NCI-H345 treated with DMSO at 0.1 percent for 48 hours (cell line): Measurements from ENCODE around the gene TMUB2.
"Not testable (repeated sequence)": the region's sequence is repeated elsewhere in the genome, so short reads cannot be mapped to it uniquely, and the experiment has no call there.

Experiments used
- DNase-seq: peaks from one replicate; lab custom pipeline; 2025; ENCODE audit not compliant: unreplicated experiment; lab: John Stamatoyannopoulos, UW

Gene TMUB2

GRCh38 chr17:44218344-44219107 lies 31.8 kb downstream of the TMUB2 start:
- DNase-seq, result peak; percentile 59

GRCh38 chr17:44219108-44219615 lies 32.4 kb downstream of the TMUB2 start:
- no peak for DNase-seq

DNA sequence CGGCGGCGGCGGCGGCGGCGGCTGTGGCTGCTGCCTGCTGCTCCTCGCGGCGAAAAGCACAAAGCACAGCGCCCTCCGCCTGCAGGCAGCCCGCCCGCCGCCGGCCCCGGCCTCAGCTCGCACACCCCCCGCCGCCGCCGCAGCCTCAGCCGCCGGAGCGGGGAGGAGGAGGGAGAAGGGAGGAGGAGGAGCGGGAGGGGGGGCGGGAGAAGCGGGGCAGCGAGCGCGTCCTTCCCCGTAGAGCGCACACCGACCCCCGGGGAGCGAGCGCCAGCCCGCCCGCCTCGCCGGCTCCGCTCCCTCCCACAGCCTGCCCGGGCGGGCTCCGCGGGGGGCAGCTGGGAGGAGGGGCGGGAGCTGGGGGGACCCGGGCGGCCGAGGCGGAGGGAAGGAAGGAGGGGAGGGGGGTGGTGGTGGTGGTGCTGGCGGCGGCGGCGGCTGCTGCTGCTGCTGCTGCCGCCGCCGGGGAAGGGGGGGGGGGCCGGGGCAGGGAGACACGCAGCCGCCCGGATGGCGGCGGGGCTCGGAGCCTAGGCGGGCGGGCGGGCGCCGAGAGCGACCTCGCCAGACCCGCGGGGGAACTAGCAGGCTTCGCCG lies 32.9 kb downstream of the TMUB2 start, which contains the start of gene UBTF:
UBTF (minus strand) TSS at position 60 of the 597 bp plus-strand sequence. CDS start 1,446 bp downstream, outside the sequence.
- peak; percentile 50 for DNase-seq

- peak; percentile 13 for DNase-seq
Observed at GRCh38 chr17:44220213-44221083, 33.7 kb downstream of the TMUB2 start.

GRCh38 chr17:44221084-44221861 lies 34.5 kb downstream of the TMUB2 start:
- peak; percentile 59 for DNase-seq

- no peak for DNase-seq
Observed at GRCh38 chr17:44221862-44222111, 35.0 kb downstream of the TMUB2 start.

DNA sequence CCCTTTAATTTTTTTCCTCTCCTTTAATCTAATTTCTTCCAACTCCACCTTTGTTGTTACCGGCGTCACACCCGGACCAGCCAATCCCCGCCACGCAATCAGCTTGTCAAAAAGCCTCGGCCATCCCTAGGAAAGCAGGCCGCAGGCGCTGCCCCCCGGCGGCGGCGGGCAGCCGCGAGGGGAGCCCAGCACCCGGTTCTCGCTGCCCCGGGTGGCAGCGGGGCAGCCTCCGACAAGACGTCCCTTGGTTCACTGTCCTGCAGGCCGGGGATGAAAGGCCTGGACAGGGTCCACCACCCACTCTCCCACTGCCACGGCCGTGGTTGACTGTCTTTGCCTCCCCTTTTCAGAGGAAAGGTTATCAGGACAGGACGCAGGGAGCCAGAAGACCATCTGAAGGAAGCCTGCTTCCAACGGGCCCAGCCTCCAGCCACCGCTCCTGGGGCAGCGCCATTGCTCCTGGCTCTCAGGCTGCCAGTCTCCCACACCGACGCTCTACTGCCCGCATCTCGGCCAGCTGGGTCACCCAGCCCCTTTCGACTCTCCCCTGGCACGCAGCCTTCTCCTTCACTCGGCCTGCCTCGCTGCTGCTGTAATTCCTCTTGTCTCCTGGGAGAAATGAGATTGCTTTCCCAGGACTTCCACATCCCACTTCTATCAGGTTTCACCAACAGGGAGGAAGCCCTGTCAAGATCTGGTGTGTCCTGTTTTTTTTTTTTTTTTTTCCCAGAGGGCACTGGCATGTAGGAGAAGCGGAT lies 35.5 kb downstream of the TMUB2 start:
- peak; percentile 74 for DNase-seq

- DNase-seq, result no peak
Observed at GRCh38 chr17:44223541-44224071, 36.8 kb downstream of the TMUB2 start.

DNA sequence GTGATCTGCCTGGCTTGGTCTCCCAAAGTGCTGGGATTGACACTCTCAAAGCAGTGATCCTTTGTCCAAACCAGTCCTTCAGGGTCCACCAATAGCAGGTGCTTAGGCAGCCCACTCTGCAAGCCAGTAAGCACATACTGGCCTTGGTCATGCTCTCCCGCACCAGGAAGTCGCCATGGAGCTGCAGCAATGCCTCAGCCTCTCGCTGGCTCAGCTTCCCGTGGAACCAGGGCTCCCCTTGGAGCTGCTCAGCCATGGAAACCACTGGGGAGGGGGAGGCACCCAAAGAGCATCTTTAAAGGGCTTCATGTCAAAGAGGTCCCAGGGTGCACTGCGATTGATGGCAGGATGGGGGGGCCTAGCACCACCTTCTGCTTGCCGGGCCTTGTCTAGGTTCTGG lies 42.3 kb downstream of the TMUB2 start:
- DNase-seq, result no peak

GRCh38 chr17:44230140-44230539 lies 43.4 kb downstream of the TMUB2 start:
- no peak for DNase-seq

- no peak for DNase-seq
Observed at GRCh38 chr17:44232061-44232460, 45.3 kb downstream of the TMUB2 start.

- no peak for DNase-seq
Observed at GRCh38 chr17:44233582-44233981, 46.8 kb downstream of the TMUB2 start.

- DNase-seq, result no peak
Observed at GRCh38 chr17:44235583-44235936, 48.8 kb downstream of the TMUB2 start.

GRCh38 chr17:44236444-44236991 lies 49.7 kb downstream of the TMUB2 start:
- DNase-seq, result no peak

DNA sequence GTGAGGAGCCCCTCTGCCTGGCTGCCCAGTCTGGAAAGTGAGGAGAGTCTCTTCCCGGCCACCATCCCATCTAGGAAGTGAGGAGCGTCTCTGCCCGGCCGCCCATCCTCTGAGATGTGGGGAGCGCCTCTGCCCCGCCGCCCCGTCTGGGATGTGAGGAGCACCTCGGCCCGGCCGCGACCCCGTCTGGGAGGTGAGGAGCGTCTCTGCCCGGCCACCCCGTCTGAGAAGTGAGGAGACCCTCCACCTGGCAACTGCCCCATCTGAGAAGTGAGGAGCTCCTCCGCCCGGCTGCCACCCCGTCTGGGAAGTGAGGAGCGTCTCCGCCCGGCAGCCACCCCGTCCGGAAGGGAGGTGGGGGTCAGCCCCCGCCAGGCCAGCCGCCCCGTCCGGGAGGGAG lies 51.1 kb downstream of the TMUB2 start:
- DNase-seq, result not testable (repeated sequence)

DNA sequence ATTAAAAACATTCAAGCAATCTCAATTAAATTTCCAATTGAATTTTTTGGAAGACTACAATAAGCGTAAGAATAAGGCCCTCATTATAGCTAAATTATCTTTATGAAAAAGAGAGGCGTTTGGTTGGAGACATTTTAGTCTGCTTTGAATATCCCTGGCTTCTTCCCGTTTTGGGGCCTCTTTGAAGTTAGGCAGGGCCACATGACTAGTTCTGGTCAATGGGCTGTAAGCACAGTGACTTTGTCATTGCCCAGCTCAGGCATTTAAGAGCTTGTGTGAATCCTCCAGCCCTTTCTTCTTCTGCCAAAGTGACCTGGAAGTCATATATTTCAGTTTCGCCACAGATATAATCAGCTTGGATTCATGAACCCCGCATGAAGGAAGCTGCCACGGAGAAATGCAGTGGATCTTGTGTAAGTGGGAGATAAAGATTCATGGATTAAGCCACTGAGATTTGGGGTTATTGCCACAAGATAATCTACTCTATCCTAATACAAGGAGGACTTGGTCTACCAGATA lies 54.4 kb downstream of the TMUB2 start:
- no peak for DNase-seq
